Breast epithelium (tissue), 4 donors: ENCODE results near the gene RELCH. TPM values are rescaled to one million over a fixed set of nuclear protein-coding genes. Genes with fewer than 3 reads are reported as not detected.

Experiments
- DNase-seq, 2 donors: peaks; one replicate each; pipeline ENCODE4 v3.0.0-alpha.2; 2019; ENCODE audit warnings: low spot score in 2 of 2
- H3K27ac ChIP-seq, 2 donors: fragments of 200-600 bp; sonication (generic) in 1 of 2; one replicate each; pipeline ENCODE4 v1.5.1; 2016 to 2019; ENCODE audit warnings: mild to moderate bottlenecking in 1 of 2
- H3K27me3 ChIP-seq, 2 donors: fragments of 200-600 bp; sonication (generic) in 1 of 2; one replicate each; pipeline versions ENCODE4 v1.5.1 to v1.6.0; 2017 to 2019; ENCODE audit warnings: control low read depth in 1 of 2, mild to moderate bottlenecking in 1 of 2
- H3K36me3 ChIP-seq: fragments of 200-600 bp; one replicate; pipeline ENCODE4 v1.5.1; 2019
- H3K4me1 ChIP-seq, 2 donors: fragments of 200-600 bp; sonication (generic); one replicate each; pipeline ENCODE4 v1.5.1; 2016 to 2019; ENCODE audit warnings: control low read depth in 1 of 2
- H3K4me3 ChIP-seq, 3 donors: fragments of 200-600 bp; sonication (generic); 1 replicate in 2 of 3; 2 replicates in 1 of 3; pipeline ENCODE4 v1.5.1; 2016 to 2019; ENCODE audit warnings: mild to moderate bottlenecking in 3 of 3, moderate library complexity in 2 of 3
- H3K9me3 ChIP-seq, 2 donors: fragments of 200-600 bp; sonication (generic) in 1 of 2; one replicate each; pipeline ENCODE4 v1.5.1; 2016 to 2019; ENCODE audit warnings: control low read depth in 1 of 2
- CTCF ChIP-seq, 3 donors: fragments of 450-650 bp; IDR thresholded peaks; one replicate each; pipeline ENCODE4 v1.5.1; 2016 to 2017; ENCODE audit warnings: antibody characterized with exemption in 3 of 3, mild to moderate bottlenecking in 3 of 3, moderate library complexity in 3 of 3
- POLR2A ChIP-seq: fragments of 450-650 bp; IDR thresholded peaks from one replicate; pipeline ENCODE4 v1.6.1; 2016; ENCODE audit warnings: antibody characterized with exemption, mild to moderate bottlenecking, moderate library complexity
- POLR2AphosphoS5 ChIP-seq, 3 donors: sonication (generic); formaldehyde crosslinking; IDR thresholded peaks; one replicate each; pipeline ENCODE4 v1.6.1; 2017; ENCODE audit warnings: antibody characterized with exemption in 3 of 3
- intact Hi-C: fragments of 100-400 bp; cut with DNase I; formaldehyde crosslinking; loops from one replicate; pipeline ENCODE4 v1.15.1; 2023; ENCODE audit warnings: low total_unique reads
- total RNA-seq, 3 donors: library from RNA; depleted of rRNA; stranded (reverse); fragments of >200 nt; gene quantifications; one replicate each; pipeline ENCODE4 v1.1.0, GENCODE V29; 2016

RELCH gene
- total RNA-seq, 3 donors from 2014 or later = 33.0 to 69.4 (median 45.9) TPM

GRCh38 chr18:62236252-62236651 lies 49.2 kb downstream of the RELCH start:
- no peak for DNase-seq
- H3K4me1 ChIP-seq = no peaks in the 10 kb centered on the region
- H3K4me3 ChIP-seq = no peak overlapping the region
- peaks cover 4% of the 10 kb centered on the region for H3K36me3 ChIP-seq
- no peaks in the 10 kb centered on the region for H3K27me3 ChIP-seq
- H3K9me3 ChIP-seq = no peaks in the 10 kb centered on the region
- intact Hi-C loops = no loop called here
- TF ChIP-seq POLR2AphosphoS5 (IDR thresholded peaks at IDR 0.05) (no peak), CTCF (IDR thresholded peaks at IDR 0.05) (no peak), POLR2A (no peak)
- H3K27ac ChIP-seq = no peak overlapping the region

GRCh38 chr18:62239475-62239874 lies 52.4 kb downstream of the RELCH start:
- H3K4me1 ChIP-seq = no peaks in the 10 kb centered on the region

DNA sequence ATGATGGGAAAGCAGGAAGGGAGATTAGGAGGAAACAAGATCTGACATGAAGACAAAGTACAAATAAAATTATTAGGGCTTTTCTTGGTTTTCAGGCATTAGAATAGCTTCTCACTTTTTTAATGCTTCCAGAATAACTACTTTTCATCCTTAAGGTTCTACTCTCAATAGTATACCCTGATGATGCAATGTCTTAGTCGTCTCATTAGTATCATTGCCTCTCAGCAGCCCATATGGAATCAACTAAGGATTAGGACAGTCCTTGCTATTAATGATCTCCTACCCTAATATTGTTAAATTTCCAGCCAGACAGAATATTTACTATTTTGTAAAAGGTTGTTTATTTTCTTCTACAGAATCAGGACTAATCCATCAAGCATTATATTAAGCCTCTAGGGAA lies 55.9 kb downstream of the RELCH start:
- DNase-seq = no peak
- intact Hi-C loops = no loop called here
- no peak overlapping the region for H3K27ac ChIP-seq
- H3K27me3 ChIP-seq = no peaks in the 10 kb centered on the region
- H3K9me3 ChIP-seq = no peaks in the 10 kb centered on the region
- H3K4me1 ChIP-seq = no peaks in the 10 kb centered on the region
- TF ChIP-seq POLR2A (no peak), POLR2AphosphoS5 (IDR thresholded peaks at IDR 0.05) (no peak), CTCF (IDR thresholded peaks at IDR 0.05) (no peak)
- no peak overlapping the region for H3K4me3 ChIP-seq
- H3K36me3 ChIP-seq = no peaks in the 10 kb centered on the region

More at GRCh38 chr18:62239475-62239874, 52.4 kb downstream of the RELCH start:
- Histone ChIP-seq H3K36me3 (peaks cover 4% of the 10 kb centered on the region), H3K9me3 (no peaks in the 10 kb centered on the region), H3K27ac (no peak overlapping the region), H3K27me3 (no peaks in the 10 kb centered on the region), H3K4me3 (no peak overlapping the region)
- TF ChIP-seq CTCF (IDR thresholded peaks at IDR 0.05) (no peak), POLR2A (no peak), POLR2AphosphoS5 (IDR thresholded peaks at IDR 0.05) (no peak)
- DNase-seq = no peak
- intact Hi-C loops = no loop called here

- intact Hi-C loops = no loop called here
- no peak for DNase-seq
- Histone ChIP-seq H3K4me1 (no peaks in the 10 kb centered on the region), H3K9me3 (no peaks in the 10 kb centered on the region), H3K4me3 (no peak overlapping the region), H3K27ac (no peak overlapping the region), H3K27me3 (no peaks in the 10 kb centered on the region), H3K36me3 (no peaks in the 10 kb centered on the region)
- TF ChIP-seq CTCF (IDR thresholded peaks at IDR 0.05) = no peak
- no peak for TF ChIP-seq POLR2AphosphoS5 (IDR thresholded peaks at IDR 0.05)
- TF ChIP-seq POLR2A = no peak
Observed at GRCh38 chr18:62245177-62245576, 58.1 kb downstream of the RELCH start.

GRCh38 chr18:62245699-62246098 lies 58.6 kb downstream of the RELCH start:
- no peak overlapping the region for H3K4me3 ChIP-seq
- H3K27me3 ChIP-seq = no peaks in the 10 kb centered on the region
- no peaks in the 10 kb centered on the region for H3K9me3 ChIP-seq
- no peaks in the 10 kb centered on the region for H3K36me3 ChIP-seq
- H3K4me1 ChIP-seq = no peaks in the 10 kb centered on the region
- DNase-seq = no peak
- H3K27ac ChIP-seq = no peak overlapping the region
- TF ChIP-seq CTCF (IDR thresholded peaks at IDR 0.05) (no peak), POLR2AphosphoS5 (IDR thresholded peaks at IDR 0.05) (no peak), POLR2A (no peak)
- intact Hi-C loops = no loop called here
